Measurements from ENCODE around the gene LENG8. TPM values are rescaled to one million over a fixed set of nuclear protein-coding genes. Genes with fewer than 3 reads are reported as not detected.

LENG8 gene
- total and polyA plus RNA-seq, 2 of the 8 experiments (the other 6 are each of a cell fraction or from before 2014, with no cell fraction given): 62.2 to 108 TPM

DNA sequence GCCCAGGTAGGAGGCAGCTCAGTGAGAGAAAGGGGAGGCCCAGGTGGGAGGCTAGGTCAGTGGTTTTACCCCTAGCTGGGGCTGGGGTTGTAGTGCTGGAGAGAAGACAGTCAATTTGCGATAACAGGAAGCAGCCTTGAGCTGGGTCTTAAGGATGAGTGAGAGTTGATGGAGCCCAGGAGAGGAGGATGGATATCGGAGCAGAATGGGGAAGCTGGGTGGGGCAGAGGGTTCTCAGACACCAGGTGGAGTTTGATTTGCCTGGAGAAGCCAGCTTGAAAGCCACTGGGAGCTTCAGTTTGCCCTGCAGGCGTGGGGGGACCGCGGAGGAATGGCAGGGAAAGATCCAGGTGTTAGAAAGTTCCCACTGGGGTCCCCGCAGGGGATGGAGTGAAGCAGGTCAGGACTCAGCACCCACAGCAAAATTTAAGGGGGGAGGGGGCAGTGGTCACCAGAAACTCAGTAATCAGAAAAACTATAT is 24.9 kb downstream of the LENG8 start:
- Histone ChIP-seq H3K23me2 (ENCODE audit: low read depth, low read length) (peaks cover 5% of the 10 kb centered on the region; the same call in 1 of the 2 replicates), H3K4me3 (ENCODE audit: extremely low read depth in 1 of 4, insufficient read depth in 2 of 4, low read depth in 3 of 4, low read length in 4 of 4) (no peak overlapping the region), H2AFZ (ENCODE audit: low read length) (no peak overlapping the region), H2BK12ac (ENCODE audit: low read depth, low read length) (peak overlapping the region; percentile 87; the same call in 1 of the 2 replicates), H2BK20ac (ENCODE audit: low read length) (no peak overlapping the region), H3K79me1 (ENCODE audit: low read depth, low read length) (no peaks in the 10 kb centered on the region), H3K9ac (replicated peaks in 1 of 4; ENCODE audit: extremely low read depth in 1 of 4, low read depth in 3 of 4, low read length in 3 of 4) (no peak overlapping the region), H3K27ac (ENCODE audit: low read depth, low read length) (no peak overlapping the region), H2BK15ac (ENCODE audit: low read length) (peak overlapping the region; percentile 97; the same call in 1 of the 2 replicates), H3K18ac (ENCODE audit: extremely low read depth, low read length) (peak overlapping the region; percentile 48; the same call in 1 of the 2 replicates), H3K56ac (replicated peaks; ENCODE audit: insufficient read length, low read depth, low read length) (no peak overlapping the region), H3K14ac (ENCODE audit: insufficient read length) (no peak overlapping the region), H4K8ac (ENCODE audit: extremely low read depth, insufficient read depth, low read length) (no peak overlapping the region), H2AK5ac (ENCODE audit: low read depth, low read length) (no peak overlapping the region), H4K20me1 (replicated peaks in 1 of 2; ENCODE audit: control insufficient read depth in 1 of 2, insufficient read depth in 2 of 2, low read length in 2 of 2) (no peaks in the 10 kb centered on the region), H3K79me2 (ENCODE audit: control insufficient read depth in 1 of 2, insufficient read depth in 2 of 2, low read length in 2 of 2) (no peaks in the 10 kb centered on the region), H4K91ac (replicated peaks; ENCODE audit: insufficient read length, low read length) (peak overlapping the region; percentile 84), H3K9me3 (ENCODE audit: insufficient read depth in 2 of 2, low read depth in 1 of 2, low read length in 1 of 2) (no peaks in the 10 kb centered on the region), H3K4me1 (replicated peaks in 1 of 4; ENCODE audit: control insufficient read depth in 3 of 4, insufficient read depth in 4 of 4, low read length in 3 of 4) (peaks cover 3 to 10% (median 3%) of the 10 kb centered on the region in 4 experiments; a peak in 6 of 7 replicates), H3K4me2 (ENCODE audit: insufficient read depth in 1 of 2, low read depth in 2 of 2, low read length in 2 of 2) (peak overlapping the region in 1 of 2 experiments; percentile 28; a peak in 1 of 4 replicates), H2BK5ac (ENCODE audit: low read depth, low read length) (peak overlapping the region; percentile 40; the same call in 1 of the 2 replicates), H2BK120ac (replicated peaks; ENCODE audit: low read depth, low read length) (no peak overlapping the region), H3K27me3 (replicated peaks in 1 of 4; ENCODE audit: control insufficient read depth in 3 of 4, extremely low read depth in 1 of 4, insufficient read depth in 3 of 4, low read length in 3 of 4) (peaks cover 3 to 24% (median 18%) of the 10 kb centered on the region in 4 experiments), H3K4ac (replicated peaks; ENCODE audit: insufficient read length, low read depth, low read length) (no peak overlapping the region), H3K36me3 (ENCODE audit: control insufficient read depth in 2 of 4, insufficient read depth in 4 of 4, low read length in 3 of 4) (no peaks in the 10 kb centered on the region), H4K5ac (ENCODE audit: insufficient read length, low read depth, low read length) (no peak overlapping the region), H3K23ac (ENCODE audit: insufficient read length) (no peak overlapping the region)
- POLR2A ChIA-PET (ENCODE audit: partially characterized antibody): interaction anchor here (1.2 to 2.1 kb wide), 3 partner anchors 8 to 15 kb away, joined by 3 to 14 read pairs (median 6); partner anchors contain the start of gene LENG9
- WGBS, 2 experiments (ENCODE audit: extremely low coverage in 1 of 2, insufficient coverage in 1 of 2, insufficient read length in 1 of 2, insufficient replicate concordance in 2 of 2, low coverage in 1 of 2, low lambda C conversion rate in 2 of 2, missing lambda C conversion rate in 1 of 2): 92% methylated on average over 6 of the region's 6 CpGs; no CpG with 5 or more reads in 1 of the 2 experiments
- DNase-seq (ENCODE audit: low read depth in 1 of 2, low spot score in 2 of 2) (no peak), FAIRE-seq (no peak)
- CTCF ChIA-PET (ENCODE audit: partially characterized antibody): interaction anchor here (0.6 to 1.5 kb wide), 7 partner anchors 11 to 1165 kb away, joined by 3 to 4 read pairs (median 3); no protein-coding TSS in a partner anchor
- TF ChIP-seq SAP30 (IDR thresholded peaks at IDR 0.05; ENCODE audit: insufficient read depth, insufficient replicate concordance, low read length): no peak
- TF ChIP-seq TCF12 (IDR thresholded peaks at IDR 0.05; ENCODE audit: low read depth, low read length): no peak
- TF ChIP-seq KDM5A (IDR thresholded peaks at IDR 0.05; ENCODE audit: low read length): no peak
- TF ChIP-seq, protein P1, sequence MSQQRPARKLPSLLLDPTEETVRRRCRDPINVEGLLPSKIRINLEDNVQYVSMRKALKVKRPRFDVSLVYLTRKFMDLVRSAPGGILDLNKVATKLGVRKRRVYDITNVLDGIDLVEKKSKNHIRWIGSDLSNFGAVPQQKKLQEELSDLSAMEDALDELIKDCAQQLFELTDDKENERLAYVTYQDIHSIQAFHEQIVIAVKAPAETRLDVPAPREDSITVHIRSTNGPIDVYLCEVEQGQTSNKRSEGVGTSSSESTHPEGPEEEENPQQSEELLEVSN (IDR thresholded peaks at IDR 0.05): no peak
- no peak for TF ChIP-seq EP300 (IDR thresholded peaks at IDR 0.05; ENCODE audit: borderline replicate concordance in 1 of 2, low read depth in 2 of 2, low read length in 2 of 2)
- no peak for TF ChIP-seq CHD2 (IDR thresholded peaks at IDR 0.05; ENCODE audit: low read length)
- no peak for TF ChIP-seq CREB1 (IDR thresholded peaks at IDR 0.05)
- no peak for TF ChIP-seq TAF1 (IDR thresholded peaks at IDR 0.05; ENCODE audit: low read depth, low read length)
- TF ChIP-seq POU5F1 (IDR thresholded peaks at IDR 0.05; ENCODE audit: low read depth, low read length): no peak
- no peak for TF ChIP-seq RBBP5 (IDR thresholded peaks at IDR 0.05; ENCODE audit: borderline replicate concordance, low read depth, low read length)
- TF ChIP-seq SP1 (IDR thresholded peaks at IDR 0.05; ENCODE audit: low read depth, low read length): no peak
- TF ChIP-seq ZNF274 (IDR thresholded peaks at IDR 0.05; ENCODE audit: borderline replicate concordance, extremely low read depth, low read length): no peak
- no peak for TF ChIP-seq SIRT6 (IDR thresholded peaks at IDR 0.05; ENCODE audit: low read length)
- no peak for TF ChIP-seq CEBPB (IDR thresholded peaks at IDR 0.05; ENCODE audit: low read depth, low read length)

All from H1 (cell line).